Activated CD8-positive, alpha-beta memory T cell treated with anti-CD3 and anti-CD28 coated beads for 24 hours (primary cell): Measurements from ENCODE around the gene ZGPAT.

Experiments
- DNase-seq: peaks from one replicate; pipeline ENCODE4 v3.0.0-alpha.2; 2020

The ZGPAT gene

DNA sequence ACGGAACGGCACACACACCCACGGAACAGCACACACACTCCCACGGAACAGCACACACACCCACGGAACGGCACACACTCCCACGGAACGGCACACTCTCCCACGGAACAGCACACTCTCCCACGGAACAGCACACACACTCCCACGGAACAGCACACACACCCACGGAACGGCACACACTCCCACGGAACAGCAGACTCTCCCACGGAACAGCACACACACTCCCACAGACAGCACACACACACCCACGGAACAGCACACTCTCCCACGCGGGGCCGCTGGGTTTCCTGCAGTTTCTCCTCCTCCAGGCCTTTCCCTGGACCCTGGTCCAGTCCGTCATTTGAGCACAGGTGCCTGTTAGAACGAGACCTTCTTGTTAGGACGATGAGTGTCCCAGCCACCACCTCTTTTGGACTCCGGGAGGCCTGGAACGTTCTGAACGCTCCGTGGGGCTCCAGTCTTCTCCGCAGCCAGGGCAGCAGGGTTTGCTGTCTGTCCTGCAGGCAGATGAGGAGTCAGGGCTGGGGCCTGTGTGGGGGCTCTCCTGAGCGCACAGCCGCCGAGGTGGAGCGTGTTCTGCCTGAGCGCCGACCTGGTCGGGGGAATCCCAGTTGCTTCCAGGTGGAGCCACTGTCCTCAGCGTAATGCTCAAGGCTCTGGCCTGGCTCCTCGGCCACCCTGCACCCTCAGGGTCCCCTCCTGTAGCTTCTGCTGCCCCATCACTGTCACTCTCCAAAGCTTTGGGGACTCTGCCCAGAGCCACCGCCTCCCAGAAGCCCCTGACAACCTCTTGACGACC, 29.0 kb upstream of the ZGPAT start:
- no peak for DNase-seq

- no peak for DNase-seq
Observed at GRCh38 chr20:63679799-63680305, 28.0 kb upstream of the ZGPAT start.

DNA sequence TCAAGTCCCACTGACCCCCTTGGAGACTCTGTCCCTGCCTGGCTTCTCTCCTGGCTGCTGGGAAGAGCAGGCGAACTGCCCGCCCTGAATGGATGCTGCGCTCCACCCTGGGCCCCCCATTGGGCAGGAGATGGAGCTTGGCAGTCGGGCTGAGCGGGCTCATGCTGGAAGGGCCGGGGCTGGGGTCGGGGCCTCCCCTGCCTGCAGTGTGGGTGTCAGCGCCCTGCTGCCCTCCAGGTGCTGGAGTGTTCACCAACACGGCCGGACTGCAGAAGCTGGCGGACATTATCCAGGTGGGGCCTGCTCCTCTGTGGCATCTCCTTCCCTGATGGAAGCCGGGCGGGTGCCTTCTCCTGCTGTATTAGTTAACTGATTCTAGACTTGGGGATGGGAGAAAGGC, 27.4 kb upstream of the ZGPAT start:
- DNase-seq: no peak

- no peak for DNase-seq
Observed at GRCh38 chr20:63680857-63681608, 26.8 kb upstream of the ZGPAT start.

DNA sequence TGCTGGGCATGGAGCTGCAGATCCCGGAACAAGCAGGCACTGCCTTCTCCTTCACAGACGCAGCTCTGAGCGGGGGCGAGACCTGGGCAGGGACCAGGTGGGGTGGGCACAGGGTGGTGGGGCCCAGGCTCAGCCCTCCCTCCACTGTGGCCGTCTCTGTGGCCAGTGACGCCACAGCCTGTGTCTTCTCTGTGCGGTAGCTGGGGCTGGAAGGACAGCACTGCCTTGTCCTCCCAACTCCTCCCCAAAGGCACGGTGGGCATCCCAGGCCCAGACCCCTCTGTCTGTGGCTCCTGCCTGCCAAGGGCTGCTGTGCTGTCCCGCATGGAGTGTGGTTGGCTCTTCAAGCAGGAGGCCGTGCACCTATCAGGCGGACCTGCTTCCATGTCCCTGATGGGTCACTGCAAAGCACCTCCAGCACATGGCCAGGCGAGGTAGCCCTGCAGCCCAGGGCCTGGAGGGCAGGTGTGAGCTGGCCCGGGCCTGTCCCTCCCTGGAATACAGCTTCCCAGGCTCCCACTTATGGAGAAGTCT, 26.2 kb upstream of the ZGPAT start:
- DNase-seq: no peak

DNA sequence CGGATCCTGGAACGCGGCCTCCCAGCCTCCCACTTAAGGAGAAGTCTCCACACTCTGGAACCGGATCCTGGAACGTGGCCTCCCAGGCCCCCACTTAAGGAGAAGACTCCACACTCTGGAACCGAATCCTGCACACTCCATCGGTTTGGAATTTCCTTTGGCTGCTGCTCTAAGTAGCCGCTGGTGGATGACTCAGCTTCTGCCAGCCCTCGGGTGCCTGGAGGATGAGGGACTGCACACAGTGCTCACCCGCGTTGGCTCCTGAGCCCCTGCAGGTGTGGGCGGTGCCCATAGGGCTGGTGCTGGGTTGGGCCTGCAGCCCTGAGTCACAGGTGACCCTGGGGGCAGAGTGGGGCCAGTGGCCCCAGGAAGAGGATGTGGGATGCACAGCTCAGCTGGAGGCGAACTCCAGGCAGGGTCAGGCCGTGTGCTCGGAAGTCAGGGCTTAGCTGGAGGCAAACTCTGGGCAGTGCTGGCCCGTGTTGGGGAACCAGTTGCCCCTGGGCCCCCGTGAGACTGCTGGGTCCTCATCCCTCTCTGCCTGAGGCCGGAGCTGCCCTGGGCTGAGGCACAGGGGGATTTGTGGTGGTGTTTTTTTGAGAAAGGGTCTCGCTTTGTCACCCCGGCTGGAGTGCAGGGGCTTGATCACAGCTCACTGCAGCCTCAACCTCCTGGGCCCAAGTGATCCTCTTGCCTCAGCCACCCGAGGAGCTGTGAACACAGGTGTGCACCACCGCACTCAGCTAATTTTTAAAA, 25.3 kb upstream of the ZGPAT start:
- DNase-seq: no peak

GRCh38 chr20:63685269-63686026, 22.4 kb upstream of the ZGPAT start:
- DNase-seq: no peak

- no peak for DNase-seq
Observed at GRCh38 chr20:63686094-63686491, 21.7 kb upstream of the ZGPAT start.

DNA sequence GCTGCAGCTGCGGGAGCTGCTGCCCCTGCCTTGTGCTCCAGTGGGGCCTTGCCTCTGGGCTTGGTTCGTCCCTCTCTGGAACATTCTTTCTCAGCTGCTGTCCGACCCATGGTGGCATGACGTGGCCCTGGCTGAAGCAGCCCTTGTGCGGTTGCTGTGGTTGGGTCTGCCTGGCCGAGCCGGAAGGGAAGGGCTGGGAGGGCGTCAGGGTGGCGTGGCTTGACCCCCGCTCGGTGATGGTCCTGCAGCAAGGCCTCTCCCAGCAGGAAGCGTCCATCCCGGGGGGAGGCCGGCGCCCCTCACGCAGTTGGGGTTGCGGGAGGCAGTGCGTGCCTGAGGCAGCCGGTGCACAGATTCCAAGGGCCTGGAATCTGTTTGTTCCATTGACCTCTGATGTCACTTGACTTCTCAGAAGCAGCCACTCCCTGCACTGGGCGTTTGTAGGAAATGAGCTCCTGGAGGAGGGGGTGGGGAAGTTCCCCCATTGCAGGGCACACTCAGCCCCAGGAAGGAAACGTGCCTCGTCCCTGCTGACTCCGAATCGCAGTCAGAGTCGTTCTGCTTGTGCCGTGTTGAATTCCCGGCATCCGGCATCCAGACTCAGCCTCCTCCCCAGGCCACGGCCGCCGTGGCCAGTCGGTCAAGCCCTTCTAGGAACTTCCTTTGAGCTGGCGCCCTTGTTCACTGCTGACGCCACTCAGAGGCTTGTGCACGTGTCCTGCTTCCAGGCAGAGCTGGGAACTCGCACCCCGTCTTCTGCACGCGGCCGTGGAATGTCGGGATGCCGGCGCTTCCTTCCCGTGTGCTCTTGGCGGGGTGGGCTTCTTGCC, 21.1 kb upstream of the ZGPAT start:
- no peak for DNase-seq

DNA sequence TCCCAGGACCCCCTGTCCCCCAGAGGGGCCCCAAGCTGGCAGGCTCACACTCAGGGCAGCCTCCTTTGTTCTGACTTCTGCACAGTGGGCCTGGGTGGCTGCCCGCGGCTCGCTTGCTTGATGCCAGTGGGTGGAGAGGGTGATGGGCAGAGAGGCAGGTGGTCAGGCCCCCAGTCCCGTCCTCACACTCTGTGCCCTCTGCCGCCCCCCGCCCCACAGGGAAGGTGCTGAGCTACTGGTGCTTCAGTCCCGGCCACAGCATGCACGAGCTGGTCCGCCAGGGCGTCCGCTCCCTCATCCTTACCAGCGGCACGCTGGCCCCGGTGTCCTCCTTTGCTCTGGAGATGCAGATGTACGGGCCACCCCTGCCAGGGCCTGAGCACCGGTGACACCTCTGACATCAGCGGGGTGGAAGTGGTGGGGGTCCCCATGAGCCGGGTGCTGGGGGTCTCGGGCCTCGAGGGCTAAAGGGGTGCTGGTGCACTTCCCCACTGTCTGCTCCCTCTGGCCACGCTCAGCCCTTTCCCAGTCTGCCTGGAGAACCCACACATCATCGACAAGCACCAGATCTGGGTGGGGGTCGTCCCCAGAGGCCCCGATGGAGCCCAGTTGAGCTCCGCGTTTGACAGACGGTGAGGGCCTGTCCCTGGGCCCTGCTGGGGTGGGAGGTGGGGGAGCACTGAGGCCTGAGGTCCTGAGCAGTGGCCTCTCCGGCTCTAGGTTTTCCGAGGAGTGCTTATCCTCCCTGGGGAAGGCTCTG, 20.2 kb upstream of the ZGPAT start:
- peak; percentile 59 for DNase-seq

DNA sequence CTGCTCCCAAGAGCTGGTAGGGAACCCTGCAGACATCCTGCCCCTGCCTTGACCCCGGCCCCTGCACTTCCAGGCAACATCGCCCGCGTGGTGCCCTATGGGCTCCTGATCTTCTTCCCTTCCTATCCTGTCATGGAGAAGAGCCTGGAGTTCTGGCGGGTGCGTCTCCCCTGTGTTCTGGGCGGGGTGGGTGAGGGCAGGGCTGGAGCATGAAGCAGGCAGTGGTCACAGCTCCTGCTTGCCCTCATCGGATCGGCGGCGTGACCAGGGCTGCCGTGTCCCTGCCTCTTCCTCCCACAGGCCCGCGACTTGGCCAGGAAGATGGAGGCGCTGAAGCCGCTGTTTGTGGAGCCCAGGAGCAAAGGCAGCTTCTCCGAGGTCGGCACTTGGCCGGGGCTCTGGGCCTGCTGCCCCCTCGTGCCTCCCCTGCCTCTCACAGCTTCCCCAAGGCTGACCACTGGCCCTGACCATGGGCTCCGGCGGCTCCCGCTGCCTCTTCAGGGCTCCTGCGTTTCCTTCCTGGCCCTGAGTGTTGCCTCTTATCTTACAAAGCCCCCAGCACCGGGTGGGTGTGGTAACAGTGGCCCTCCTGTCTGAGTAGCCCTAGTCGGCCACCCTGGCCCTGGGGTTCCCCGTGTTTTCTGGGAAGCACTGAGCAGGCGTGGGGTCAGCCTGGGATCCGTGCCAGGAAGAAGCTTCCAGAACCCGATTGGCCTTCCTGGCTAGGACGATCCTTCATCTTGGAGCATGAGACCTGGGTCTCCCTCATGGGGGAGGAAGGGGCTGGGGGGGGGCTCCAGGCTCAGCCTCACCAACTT, 19.4 kb upstream of the ZGPAT start:
- no peak for DNase-seq

GRCh38 chr20:63689046-63690002, 18.5 kb upstream of the ZGPAT start:
- no peak for DNase-seq

DNA sequence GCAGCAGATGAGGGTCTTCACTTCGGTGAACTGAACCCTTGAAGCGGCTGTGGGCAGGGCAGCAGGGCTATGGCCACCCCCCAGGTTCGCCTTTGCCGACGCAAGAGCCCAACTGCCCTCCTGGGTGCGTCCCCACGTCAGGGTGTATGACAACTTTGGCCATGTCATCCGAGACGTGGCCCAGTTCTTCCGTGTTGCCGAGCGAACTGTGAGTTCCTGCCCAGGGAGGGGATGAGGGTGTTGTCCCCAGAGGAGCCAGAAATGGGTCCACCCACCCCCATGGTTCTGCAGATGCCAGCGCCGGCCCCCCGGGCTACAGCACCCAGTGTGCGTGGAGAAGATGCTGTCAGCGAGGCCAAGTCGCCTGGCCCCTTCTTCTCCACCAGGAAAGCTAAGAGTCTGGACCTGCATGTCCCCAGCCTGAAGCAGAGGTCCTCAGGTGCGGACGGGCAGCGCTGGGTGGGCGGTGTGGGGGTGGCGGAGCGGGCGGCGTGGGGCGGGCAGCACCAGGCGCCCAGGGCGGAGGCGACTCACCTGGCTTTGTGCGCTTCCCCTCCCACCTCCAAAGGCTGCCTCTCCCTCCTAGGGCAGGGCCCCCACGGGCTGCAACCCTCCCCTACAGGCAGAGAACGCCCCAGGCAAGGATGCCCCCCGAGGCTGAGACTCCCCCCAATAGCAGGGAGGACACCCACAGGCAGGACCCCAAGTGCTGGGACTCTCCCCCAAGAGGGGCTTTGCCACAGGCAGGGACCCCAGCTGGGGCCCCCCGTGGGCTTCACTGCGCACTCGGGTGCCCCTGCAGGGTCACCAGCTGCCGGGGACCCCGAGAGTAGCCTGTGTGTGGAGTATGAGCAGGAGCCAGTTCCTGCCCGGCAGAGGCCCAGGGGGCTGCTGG, 17.6 kb upstream of the ZGPAT start:
- no peak for DNase-seq

GRCh38 chr20:63690898-63691710, 16.7 kb upstream of the ZGPAT start:
- no peak for DNase-seq

DNA sequence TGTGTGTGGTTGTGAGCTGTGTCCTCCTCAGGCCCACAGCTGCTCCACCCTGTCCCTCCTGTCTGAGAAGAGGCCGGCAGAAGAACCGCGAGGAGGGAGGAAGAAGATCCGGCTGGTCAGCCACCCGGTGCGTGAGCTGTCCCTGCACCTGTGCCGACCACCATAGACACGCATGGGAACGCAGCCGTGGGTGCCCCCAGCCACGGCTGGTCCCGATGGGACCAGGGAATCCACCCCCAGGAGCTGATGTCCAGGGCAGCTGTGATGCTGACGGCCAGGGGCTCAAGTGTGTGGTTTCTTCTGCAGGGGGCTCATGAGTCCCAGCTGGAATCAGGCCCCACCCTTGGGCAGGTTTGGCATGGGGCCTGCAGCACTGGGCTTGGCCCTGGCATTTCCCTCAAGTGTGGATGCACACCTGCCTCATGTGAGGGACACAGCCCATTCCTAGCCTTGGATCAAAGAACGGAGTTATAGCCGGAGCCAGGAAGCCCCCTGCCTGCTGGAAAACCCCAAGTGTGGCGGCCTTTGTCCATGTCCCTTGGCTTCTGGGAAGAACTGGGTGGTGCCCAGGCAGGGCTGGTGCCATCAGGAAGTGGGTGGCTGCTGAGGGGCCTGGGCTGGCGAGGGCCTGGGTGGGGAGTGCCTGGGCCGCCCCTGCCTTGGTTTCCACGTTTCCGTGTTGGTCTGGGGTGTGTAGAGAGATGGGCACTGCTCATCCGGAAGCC, 16.0 kb upstream of the ZGPAT start:
- DNase-seq: no peak
